ENCODE data around the gene CNBD2. TPM values are rescaled to one million over a fixed set of nuclear protein-coding genes. Genes with fewer than 3 reads are reported as not detected.

The CNBD2 gene
- total and polyA plus RNA-seq, 2 donors from 2014 or later: 7.4 to 11.4 TPM

GRCh38 chr20:35968930-35969329 is 540 bp downstream of the CNBD2 start:
- no peak overlapping the region for H3K4me3 ChIP-seq (ENCODE audit: low read length in 3 of 3)
- no peak overlapping the region for H3K9ac ChIP-seq (ENCODE audit: low read length in 3 of 3)
- no peaks in the 10 kb centered on the region for H3K27me3 ChIP-seq (ENCODE audit: control insufficient read depth, insufficient read depth, low read length)
- intact Hi-C loops (cut with DNase I): no loop called here
- H3K27ac ChIP-seq (ENCODE audit: low read depth in 2 of 2, low read length in 2 of 2): no peak overlapping the region
- no peaks in the 10 kb centered on the region for H3K9me3 ChIP-seq (ENCODE audit: control insufficient read depth in 2 of 3, insufficient read depth in 1 of 3, low read length in 3 of 3)
- H3K36me3 ChIP-seq (ENCODE audit: control insufficient read depth in 2 of 3, insufficient read depth in 3 of 3, low read length in 3 of 3): no peaks in the 10 kb centered on the region
- H3K4me1 ChIP-seq (ENCODE audit: control insufficient read depth in 2 of 3, insufficient read depth in 2 of 3, low read depth in 1 of 3, low read length in 3 of 3): no peaks in the 10 kb centered on the region
- DNase-seq: no peak
- TF ChIP-seq CTCF (IDR thresholded peaks at IDR 0.05; ENCODE audit: borderline replicate concordance, extremely low read depth, insufficient read depth): no peak
- no peak for FAIRE-seq

GRCh38 chr20:35971981-35972380 is 3.6 kb downstream of the CNBD2 start:
- Histone ChIP-seq H3K27me3 (ENCODE audit: control insufficient read depth, insufficient read depth, low read length) (no peaks in the 10 kb centered on the region), H3K9ac (ENCODE audit: low read length in 3 of 3) (no peak overlapping the region), H3K36me3 (ENCODE audit: control insufficient read depth in 2 of 3, insufficient read depth in 3 of 3, low read length in 3 of 3) (no peaks in the 10 kb centered on the region), H3K4me1 (ENCODE audit: control insufficient read depth in 2 of 3, insufficient read depth in 2 of 3, low read depth in 1 of 3, low read length in 3 of 3) (no peaks in the 10 kb centered on the region), H3K9me3 (ENCODE audit: control insufficient read depth in 2 of 3, insufficient read depth in 1 of 3, low read length in 3 of 3) (no peaks in the 10 kb centered on the region), H3K27ac (ENCODE audit: low read depth in 2 of 2, low read length in 2 of 2) (no peak overlapping the region), H3K4me3 (ENCODE audit: low read length in 3 of 3) (no peak overlapping the region)
- FAIRE-seq: no peak
- intact Hi-C loops (cut with DNase I): no loop called here
- TF ChIP-seq CTCF (IDR thresholded peaks at IDR 0.05; ENCODE audit: borderline replicate concordance, extremely low read depth, insufficient read depth): no peak
- DNase-seq: no peak

- no peaks in the 10 kb centered on the region for H3K27me3 ChIP-seq (ENCODE audit: control insufficient read depth, insufficient read depth, low read length)
- H3K4me1 ChIP-seq (ENCODE audit: control insufficient read depth in 2 of 3, insufficient read depth in 2 of 3, low read depth in 1 of 3, low read length in 3 of 3): no peaks in the 10 kb centered on the region
- intact Hi-C loops (cut with DNase I): no loop called here
- TF ChIP-seq CTCF (IDR thresholded peaks at IDR 0.05; ENCODE audit: borderline replicate concordance, extremely low read depth, insufficient read depth): no peak
- FAIRE-seq (no peak), DNase-seq (no peak)
- no peaks in the 10 kb centered on the region for H3K36me3 ChIP-seq (ENCODE audit: control insufficient read depth in 2 of 3, insufficient read depth in 3 of 3, low read length in 3 of 3)
- H3K9me3 ChIP-seq (ENCODE audit: control insufficient read depth in 2 of 3, insufficient read depth in 1 of 3, low read length in 3 of 3): no peaks in the 10 kb centered on the region
- H3K4me3 ChIP-seq (ENCODE audit: low read length in 3 of 3): no peak overlapping the region
- no peak overlapping the region for H3K9ac ChIP-seq (ENCODE audit: low read length in 3 of 3)
- no peak overlapping the region for H3K27ac ChIP-seq (ENCODE audit: low read depth in 2 of 2, low read length in 2 of 2)
These were observed 4.1 kb downstream of the CNBD2 start for GRCh38 chr20:35972462-35972861.

- no peaks in the 10 kb centered on the region for H3K9me3 ChIP-seq (ENCODE audit: control insufficient read depth in 2 of 3, insufficient read depth in 1 of 3, low read length in 3 of 3)
- no peaks in the 10 kb centered on the region for H3K4me1 ChIP-seq (ENCODE audit: control insufficient read depth in 2 of 3, insufficient read depth in 2 of 3, low read depth in 1 of 3, low read length in 3 of 3)
- TF ChIP-seq CTCF (IDR thresholded peaks at IDR 0.05; ENCODE audit: borderline replicate concordance, extremely low read depth, insufficient read depth): no peak
- no peaks in the 10 kb centered on the region for H3K27me3 ChIP-seq (ENCODE audit: control insufficient read depth, insufficient read depth, low read length)
- no peaks in the 10 kb centered on the region for H3K36me3 ChIP-seq (ENCODE audit: control insufficient read depth in 2 of 3, insufficient read depth in 3 of 3, low read length in 3 of 3)
- no peak overlapping the region for H3K27ac ChIP-seq (ENCODE audit: low read depth in 2 of 2, low read length in 2 of 2)
- H3K4me3 ChIP-seq (ENCODE audit: low read length in 3 of 3): no peak overlapping the region
- no peak for DNase-seq
- no peak for FAIRE-seq
- no peak overlapping the region for H3K9ac ChIP-seq (ENCODE audit: low read length in 3 of 3)
- intact Hi-C loops (cut with DNase I): no loop called here
These were observed 5.9 kb downstream of the CNBD2 start for GRCh38 chr20:35974256-35974655.
